LNCAP (cell line): Measurements from ENCODE around the gene DPH7.

Source experiments
- TF ChIP-seq, protein P1 (sequence below): fragments of 450-650 bp; IDR thresholded peaks from 2 replicates; pipeline ENCODE4 v1.5.1; 2017; ENCODE audit warnings: mild to moderate bottlenecking

DPH7 gene

DNA sequence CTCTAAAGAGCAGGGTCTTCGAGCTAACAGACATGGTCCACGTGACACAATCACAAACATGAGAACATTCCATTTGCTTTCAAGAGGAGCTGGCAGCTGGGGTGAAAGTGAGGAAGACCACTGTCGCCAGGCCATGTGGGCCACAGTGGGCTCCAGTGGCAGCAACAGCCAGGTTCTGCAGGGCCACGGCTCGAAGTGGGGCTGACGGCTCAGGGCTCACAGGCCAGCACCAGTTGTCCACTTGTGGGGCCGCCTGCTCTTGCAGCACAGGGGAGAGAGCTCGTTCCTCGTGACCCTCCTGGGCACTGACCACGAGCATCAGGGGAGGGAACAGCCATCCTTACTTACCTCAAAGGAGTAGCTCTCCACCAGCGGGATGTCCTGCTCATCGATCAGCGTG lies 9.6 kb upstream of the DPH7 start:
- TF ChIP-seq, protein P1, sequence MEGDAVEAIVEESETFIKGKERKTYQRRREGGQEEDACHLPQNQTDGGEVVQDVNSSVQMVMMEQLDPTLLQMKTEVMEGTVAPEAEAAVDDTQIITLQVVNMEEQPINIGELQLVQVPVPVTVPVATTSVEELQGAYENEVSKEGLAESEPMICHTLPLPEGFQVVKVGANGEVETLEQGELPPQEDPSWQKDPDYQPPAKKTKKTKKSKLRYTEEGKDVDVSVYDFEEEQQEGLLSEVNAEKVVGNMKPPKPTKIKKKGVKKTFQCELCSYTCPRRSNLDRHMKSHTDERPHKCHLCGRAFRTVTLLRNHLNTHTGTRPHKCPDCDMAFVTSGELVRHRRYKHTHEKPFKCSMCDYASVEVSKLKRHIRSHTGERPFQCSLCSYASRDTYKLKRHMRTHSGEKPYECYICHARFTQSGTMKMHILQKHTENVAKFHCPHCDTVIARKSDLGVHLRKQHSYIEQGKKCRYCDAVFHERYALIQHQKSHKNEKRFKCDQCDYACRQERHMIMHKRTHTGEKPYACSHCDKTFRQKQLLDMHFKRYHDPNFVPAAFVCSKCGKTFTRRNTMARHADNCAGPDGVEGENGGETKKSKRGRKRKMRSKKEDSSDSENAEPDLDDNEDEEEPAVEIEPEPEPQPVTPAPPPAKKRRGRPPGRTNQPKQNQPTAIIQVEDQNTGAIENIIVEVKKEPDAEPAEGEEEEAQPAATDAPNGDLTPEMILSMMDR: no peak

DNA sequence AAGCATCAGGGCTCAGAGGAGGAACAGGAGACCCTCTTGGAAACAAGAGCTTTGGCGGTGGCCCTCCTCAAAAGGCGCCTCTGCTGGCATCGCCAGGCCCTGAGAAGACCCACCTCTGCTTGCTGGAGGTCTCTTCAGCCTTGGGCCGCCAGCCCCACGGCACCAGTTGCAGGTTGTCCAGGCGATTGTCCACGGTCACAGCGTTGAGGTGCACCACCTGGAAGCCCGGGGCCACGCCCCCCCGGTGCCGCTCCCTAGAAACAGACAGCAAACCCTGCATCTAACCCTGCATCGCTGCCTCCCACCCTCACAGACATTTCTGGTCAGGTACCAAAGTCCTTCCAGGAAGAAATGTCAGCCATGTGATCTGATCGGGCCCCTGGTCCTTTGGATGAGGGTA lies 8.1 kb upstream of the DPH7 start:
- TF ChIP-seq, protein P1: no peak

DNA sequence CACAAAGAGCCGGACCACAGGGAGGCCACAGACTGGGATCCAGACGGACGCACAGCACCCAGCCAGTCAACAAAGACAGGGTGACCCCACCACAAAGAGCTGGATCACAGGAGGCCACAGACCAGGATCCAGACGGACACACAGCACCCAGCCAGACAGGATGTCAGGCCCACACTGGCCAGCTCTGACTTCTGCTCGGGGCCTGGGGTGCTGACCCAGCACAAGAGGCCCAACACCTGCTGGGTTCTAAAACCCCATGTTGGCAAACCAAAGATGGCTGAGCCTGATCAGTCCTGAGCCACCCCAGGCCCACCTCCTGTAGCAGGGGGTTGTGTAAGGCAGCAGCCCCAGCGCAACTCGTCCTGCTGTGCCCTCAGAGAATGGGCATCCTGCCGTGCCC lies 5.2 kb upstream of the DPH7 start:
- TF ChIP-seq, protein P1: no peak

DNA sequence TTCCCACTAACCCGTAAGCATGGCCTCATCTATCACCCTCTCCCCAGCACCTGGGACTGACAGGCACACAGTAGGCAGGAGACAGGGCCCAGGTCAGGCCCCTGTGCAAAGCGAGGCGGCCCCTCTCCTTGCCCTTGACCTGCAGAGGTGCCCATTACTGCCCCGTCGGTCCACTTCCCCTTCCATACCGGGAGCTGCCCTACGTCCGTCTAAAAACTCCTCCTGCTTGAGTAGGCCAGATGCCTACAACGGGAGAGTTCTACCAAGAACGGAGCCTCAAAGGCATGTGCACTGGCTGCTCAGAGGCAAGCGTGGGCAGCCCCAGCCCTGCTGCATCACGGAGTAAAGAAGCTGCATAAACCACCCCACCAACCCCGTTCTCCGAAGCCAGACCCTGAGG lies 4.6 kb upstream of the DPH7 start:
- TF ChIP-seq, protein P1: no peak

DNA sequence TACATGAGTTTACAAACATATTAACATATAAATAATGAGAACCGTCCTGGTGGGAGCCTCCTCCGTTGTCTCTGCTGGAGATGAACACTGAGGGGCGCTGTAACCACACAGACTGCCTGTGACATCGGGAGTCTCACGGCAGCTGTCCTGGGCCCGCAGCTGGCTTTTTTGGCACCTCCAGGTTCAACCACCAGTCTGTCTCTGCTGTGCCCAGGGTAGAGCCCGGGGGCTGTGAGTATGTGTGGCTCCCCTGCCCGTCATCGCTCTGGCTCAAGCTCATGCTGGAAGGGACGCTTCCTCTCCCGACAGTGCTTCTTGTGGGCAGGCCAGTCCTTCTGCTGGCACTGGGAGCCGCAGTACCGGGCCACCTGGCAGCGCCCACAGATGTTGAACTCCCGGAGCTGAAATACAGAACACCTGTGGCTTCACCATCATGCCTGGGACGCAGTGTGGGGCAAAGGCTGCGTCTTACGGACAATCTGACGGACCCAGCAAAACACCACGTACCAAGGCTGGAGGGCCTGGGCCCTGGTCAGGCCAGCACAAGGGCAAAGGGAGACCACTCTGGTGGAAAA lies 3.6 kb upstream of the DPH7 start:
- TF ChIP-seq, protein P1: peak; percentile 18; the same call in 1 of the 2 replicates

DNA sequence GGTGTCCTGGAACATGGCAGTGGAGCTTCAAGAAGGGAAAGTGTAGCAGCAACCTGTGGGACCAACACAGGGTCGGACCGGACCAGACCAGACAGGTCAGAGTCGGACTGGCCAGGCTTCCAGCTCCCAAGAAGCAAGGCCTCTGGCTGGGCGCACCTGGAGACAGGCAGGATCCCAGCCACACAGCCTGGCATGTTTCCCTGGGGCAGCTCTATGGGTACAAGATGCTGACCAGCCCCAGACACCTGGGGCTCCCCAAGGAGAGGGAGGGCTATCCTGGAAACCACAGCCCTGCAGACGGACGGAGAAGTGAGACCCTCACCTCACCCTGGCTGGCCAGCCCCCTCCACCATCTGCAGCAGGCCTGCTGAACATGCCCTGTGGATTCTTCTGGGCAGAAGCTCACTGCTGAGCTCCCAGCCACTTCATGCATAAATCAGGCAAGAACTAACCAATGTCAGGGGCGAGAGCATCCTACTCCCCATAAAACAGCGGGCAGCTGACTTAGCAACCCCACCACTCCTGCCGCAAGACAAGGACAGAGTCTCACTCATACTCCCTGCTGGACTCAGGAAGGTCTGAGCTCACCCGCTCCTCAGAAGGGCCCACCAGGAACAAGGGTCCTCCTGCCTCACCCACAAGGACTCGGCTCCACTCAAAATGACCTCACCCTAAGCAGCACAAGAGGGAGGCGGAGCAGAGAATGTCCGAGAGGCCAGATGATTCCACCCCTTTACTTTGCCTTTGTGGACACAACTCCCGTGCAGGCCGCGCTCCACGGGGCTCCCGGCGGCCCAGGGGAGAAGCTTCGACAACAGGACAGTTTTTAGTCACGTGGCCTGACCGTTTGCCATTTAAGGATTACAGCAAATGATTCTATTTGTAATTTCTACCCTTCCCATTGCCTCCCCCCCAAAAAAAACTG lies 2.9 kb upstream of the DPH7 start:
- TF ChIP-seq, protein P1: no peak

DNA sequence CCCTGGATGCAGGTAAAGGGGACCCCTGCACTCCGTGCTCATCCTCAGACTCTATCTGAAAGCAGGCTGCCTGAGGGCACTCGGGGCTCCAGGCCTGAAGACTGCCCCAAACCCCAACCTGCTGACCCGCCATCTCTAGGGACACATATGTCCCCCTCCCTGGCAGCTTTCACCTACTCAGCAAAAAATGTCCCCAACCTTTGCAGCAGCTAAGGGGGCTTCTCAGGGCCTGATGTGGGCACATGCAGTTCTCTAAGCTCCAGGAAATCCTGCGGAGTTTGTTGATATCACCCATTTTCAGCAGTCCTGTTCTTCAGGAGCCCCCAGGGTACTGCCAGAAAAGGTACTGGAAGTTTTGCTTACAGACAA lies 2.2 kb upstream of the DPH7 start:
- TF ChIP-seq, protein P1: no peak
